NCI-H1694 (cell line): ENCODE measurements around the gene KIAA1586.
A peak's percentile ranks its signal among the peaks of the same experiment; 100 is the strongest.
"Not testable (repeated sequence)": the region's sequence is repeated elsewhere in the genome, so short reads cannot be mapped to it uniquely, and the experiment has no call there.

ENCODE experiments used
- DNase-seq: peaks from one replicate; lab custom pipeline; 2025; lab: John Stamatoyannopoulos, UW

The KIAA1586 gene

DNA sequence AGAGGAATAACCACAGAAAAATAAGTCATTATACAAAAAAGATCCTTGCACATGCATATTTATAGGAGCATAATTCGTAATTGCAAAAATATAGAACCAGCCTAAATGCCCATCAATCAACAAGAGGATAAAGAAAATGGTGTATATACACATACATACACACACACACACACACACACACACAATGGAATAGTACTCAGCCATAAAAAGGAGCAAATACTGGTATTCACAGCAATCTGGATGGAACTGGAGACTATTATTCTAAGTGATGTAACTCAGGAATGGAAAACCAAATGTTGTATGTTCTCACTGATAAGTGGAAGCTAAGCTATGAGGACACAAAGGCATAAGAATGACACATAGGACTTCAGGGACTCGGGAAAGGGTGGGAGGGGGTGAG lies 1.9 kb upstream of the KIAA1586 start:
- DNase-seq: no peak

GRCh38 chr6:57047257-57047585 lies 728 bp downstream of the KIAA1586 start:
- DNase-seq: not testable (repeated sequence)

DNA sequence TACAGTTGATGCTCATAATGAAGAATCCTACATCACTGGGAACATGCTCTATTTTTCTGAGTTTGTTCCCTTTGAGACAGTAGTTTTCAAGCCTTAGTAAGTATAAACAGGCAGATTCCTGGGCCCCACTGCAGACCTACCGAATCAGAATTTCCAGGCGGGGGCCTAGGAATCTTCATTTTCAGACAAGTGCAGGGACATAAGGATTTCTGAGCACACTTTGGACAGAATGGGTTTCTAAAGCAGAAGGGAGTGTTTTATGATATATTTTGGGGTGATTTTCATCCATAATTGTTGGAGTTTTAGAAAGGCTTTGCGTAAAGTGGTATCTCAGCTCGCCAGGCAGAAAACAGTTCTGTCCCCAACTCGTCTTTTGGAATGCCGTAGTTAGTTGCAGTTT lies 1.4 kb downstream of the KIAA1586 start:
- DNase-seq: not testable (repeated sequence)

- no peak for DNase-seq
Observed at GRCh38 chr6:57048577-57048976, 2.1 kb downstream of the KIAA1586 start.

- no peak for DNase-seq
Observed at GRCh38 chr6:57063847-57064246, 17.4 kb downstream of the KIAA1586 start.

DNA sequence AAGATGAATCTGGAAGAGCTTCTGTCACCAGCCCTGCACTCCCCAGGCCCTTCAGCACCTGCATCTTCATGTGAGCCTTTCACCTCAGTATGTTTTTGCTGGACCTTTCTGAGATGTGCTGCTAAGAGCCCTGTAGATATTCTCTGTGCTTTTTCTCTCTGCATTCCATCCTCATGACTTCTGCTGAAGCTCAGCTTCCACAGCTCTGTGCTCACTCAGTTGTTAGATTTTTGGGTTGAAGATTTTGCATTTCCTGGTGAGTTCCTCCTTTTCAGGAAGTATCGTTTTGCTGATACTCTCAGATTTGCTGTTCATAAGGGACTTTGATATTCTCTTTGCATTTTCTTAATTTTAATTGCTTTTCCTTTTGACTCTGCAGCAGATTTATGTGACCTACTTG lies 18.3 kb downstream of the KIAA1586 start:
- DNase-seq: no peak

GRCh38 chr6:57068061-57068460 lies 21.6 kb downstream of the KIAA1586 start:
- DNase-seq: no peak

- DNase-seq: no peak
Observed at GRCh38 chr6:57069228-57069627, 22.7 kb downstream of the KIAA1586 start.

DNA sequence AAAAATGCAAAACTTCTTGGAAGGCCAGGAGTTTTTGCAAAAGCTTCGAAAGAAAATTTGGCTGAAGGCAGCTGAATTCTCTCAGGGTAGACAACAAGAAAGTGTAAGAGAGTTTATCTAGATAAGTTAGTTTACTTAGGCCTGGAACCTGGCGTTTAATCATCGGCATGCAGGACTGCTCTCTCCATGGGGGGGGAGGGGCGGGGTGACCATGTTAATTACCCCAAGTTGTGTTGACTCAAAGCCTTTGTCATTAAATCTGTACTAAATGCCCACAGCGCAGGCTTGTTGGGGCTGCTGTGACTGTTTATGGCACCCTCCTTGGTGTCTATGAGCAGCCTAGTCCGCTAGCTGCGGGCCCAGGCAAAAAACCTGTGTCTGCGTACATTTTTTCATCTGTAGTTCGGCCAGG lies 23.4 kb downstream of the KIAA1586 start:
- DNase-seq: no peak

DNA sequence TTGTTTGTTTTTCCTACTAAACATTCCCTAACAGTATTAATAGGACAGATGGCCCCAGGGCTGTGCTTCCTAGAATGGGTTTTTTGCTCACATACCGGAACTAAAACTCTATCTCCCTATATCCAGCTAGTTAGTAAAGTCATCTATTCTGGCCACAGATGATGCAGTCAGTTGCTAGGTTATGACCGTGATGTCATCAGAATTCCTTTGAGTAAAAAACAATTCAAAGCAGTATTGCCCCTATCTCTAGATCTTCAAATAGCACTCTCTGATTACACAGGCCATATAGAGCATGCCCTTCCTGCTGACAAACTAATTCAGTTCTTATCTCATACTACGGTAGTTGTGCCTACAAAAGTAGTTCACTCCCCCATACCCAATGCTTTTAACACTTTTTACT lies 25.6 kb downstream of the KIAA1586 start:
- no peak for DNase-seq

DNA sequence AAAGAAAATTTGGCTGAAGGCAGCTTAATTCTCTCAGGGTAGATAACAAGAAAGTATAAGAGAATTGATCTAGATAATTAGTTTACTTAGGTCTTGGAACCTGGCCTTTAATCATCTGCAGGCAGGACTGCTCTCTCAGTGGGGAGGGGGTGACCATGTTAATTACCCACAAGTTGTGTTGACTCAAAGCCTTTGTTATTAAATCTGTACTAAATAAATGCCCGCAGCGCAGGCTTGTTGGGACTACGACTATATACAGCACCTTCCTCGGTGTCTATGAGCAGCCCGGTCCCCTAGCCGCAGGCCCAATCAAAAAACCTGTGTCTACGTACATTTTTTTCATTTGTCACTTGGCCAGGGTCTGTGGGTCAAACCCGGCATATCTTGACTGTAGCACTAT lies 27.9 kb downstream of the KIAA1586 start:
- DNase-seq: no peak

GRCh38 chr6:57075092-57075491 lies 28.6 kb downstream of the KIAA1586 start:
- no peak for DNase-seq

DNA sequence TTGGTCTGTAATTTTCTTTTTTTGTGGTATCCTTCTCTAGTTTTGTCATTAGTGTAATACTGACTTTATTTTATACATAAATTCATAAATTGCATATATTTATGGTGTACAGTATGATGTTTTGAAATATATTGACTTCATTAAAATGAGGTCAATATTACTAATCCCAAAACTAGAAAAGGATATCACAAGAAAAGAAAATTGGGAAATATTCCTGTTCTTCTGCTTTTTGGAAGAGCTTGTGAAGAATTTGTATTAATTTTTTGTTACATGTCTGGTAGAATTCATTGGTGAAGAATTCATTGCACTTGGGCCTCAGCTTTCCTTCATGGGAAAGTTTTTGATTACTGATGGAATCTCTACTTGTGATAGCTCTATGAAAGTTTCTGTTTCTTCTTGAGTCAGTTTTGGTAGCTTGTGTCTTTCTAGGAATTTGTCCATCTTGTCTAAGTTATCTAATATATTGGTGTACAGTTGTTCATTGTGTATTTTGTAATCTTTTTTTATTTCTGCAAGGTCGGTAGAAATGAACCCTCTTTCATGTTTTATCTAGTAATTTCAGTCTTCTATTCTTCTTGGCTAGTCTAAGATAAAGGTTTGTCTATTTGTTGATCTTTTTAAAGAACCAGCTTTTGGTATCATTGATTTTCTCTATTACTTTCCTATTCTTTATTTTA lies 32.2 kb downstream of the KIAA1586 start:
- DNase-seq: no peak

DNA sequence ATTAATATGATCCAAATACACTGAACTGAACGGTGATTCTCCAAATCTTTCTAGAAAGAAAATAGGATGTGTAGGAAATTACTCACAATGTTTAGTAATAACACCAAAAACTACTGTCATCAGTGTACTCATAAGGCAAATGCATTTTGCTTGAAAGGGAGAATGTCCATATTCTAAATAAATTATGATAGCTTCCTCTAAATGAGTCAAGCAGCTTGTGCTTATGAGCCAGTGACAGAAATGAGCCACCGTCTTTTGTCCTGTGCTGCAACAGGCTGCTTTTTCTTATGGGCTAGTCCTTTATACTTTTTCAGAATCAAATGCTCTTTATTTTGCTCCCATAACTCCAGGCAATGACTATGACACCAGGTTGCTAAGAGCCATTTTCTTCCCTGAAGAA lies 39.0 kb downstream of the KIAA1586 start:
- DNase-seq: no peak

DNA sequence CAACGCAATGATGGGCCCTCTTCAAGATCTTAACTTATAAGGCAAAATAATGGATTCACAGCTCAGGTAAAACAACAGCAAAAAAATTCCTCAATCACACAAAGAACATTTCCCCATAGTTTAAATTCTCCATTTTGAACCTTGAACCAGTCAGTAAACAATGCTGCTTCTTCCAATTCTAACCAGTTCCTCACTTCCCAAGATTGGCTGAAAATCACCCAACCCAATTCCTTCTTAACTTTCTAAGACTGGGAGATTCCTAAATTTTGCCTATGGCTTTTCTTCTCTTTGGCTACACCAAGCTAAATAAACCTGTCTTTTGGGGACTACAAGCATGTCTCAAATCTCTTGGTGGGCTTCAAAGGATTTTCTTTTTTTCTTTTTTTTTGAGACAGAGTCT lies 40.4 kb downstream of the KIAA1586 start:
- DNase-seq: no peak

- DNase-seq: no peak
Observed at GRCh38 chr6:57087916-57088315, 41.4 kb downstream of the KIAA1586 start.

DNA sequence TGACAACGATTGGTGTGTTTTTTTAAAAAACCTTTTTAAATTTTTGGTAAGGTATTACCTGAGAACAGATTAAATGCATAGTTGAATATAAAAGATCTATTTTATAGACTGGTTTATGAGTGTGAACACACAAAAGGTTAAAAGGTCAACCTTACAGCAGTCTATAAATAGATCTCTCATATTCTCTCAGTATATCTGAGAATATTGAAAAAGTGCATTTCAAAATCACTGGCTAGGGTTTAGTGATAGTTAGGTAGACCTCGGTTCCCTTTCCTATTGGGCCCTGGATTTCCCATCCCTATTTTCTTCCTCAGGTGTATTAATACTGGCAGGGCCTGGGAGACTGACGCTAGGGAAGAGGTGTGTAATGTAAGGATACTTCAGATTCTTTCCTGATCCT lies 42.8 kb downstream of the KIAA1586 start:
- no peak for DNase-seq

DNA sequence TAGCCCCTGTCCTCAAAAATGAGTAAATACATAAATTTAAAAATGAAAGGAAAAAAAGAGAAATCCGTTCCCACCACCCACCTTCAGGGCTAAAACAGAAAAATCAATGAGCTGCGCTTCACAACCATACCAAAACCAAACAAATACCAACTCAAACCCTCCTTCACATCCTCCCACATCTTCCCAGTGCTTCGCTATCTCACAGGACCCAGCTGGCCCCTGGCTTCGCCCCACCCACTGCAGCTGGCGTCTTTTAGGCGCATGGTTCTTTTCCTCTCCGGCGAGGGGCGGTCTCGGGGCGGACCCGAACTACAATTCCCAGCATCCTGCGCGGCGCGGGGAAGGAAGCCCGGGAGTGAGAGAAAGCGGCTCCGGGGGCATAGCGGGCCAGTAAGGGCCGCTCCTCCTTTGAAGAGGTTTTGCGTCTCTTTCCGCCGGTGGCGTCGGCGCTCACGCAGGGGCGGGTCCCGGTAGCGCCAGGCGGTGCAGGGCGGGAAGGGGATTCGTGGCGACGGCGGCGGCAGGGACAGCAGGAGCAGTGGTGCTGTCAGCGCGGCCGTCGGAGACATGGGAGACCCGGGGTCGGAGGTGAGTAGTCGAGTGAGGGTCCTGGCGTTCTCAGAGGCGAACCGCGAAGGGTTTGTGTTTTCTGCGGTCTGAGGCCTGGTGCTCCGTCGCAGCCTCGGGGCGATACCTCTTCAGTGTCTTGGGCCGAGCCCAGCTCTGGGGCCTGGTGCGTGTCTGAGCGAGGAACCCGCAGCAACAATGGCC lies 43.4 kb downstream of the KIAA1586 start, which contains the start of gene ZNF451:
ZNF451 (plus strand) TSS at position 502 of the 771 bp plus-strand sequence; CDS start at position 568, 66 bp downstream.
- DNase-seq: peak; percentile 92

DNA sequence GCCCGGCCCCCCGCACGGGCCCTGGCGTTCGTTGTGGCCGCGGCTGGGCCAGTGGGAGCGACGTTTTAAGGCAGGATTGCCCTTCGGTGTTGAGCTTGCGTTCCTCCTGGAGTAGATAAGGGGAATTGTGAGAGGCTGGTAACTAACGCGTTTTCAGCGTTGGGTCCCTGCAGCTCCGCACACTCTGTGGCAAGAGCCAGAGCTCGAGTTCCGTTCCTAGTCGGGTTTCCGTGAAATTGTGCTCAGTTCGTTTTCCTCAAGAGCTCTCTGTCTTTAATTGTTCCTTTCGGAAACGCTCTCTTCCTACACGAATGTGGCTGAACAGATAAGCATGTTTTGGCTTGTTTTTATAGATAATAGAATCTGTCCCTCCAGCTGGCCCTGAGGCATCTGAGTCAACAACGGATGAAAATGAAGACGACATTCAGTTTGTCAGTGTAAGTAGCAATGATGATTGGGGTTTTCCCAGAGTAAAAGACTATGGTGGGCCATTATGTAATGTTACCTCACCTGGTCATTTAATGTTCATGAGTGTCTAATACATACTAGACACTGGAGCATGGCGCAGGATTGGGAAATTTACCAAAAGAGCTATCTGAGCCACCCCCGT lies 44.1 kb downstream of the KIAA1586 start:
- not testable (repeated sequence) for DNase-seq

GRCh38 chr6:57091375-57091774 lies 44.9 kb downstream of the KIAA1586 start:
- DNase-seq: not testable (repeated sequence)

- no peak for DNase-seq
Observed at GRCh38 chr6:57094689-57095088, 48.2 kb downstream of the KIAA1586 start.

- DNase-seq: no peak
Observed at GRCh38 chr6:57097596-57097995, 51.1 kb downstream of the KIAA1586 start.

DNA sequence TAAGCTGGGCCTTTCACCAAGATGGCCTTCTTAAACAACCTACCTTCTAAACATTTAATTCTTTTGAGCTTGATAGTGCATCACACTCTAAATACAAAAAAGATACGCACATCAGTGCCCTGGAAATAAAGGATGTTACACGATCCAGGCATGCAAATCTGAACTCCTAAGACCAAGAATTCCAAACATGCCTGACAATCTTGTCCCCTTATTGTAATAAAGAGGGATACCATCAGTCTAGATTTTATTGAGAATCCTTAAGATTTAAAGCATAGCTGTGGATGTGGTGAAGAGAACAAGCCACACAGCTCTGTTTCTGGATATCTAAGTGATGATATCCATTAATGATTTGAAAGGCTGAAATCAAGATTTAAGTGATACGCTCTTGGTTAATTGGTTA lies 56.5 kb downstream of the KIAA1586 start:
- DNase-seq: no peak
